GM18517 (cell line): ENCODE measurements around the gene MAD1L1.

Source experiments
- ATAC-seq: cut with Tn5 transposase; IDR thresholded peaks from one replicate; pipeline ENCODE4 v1.9.1; 2021; ENCODE audit warnings: mild to moderate bottlenecking, moderate library complexity; ENCODE audit not compliant: unreplicated experiment

Gene MAD1L1

GRCh38 chr7:2242541-2243429, 10.0 kb upstream of the MAD1L1 start:
- no peak for ATAC-seq

GRCh38 chr7:2241580-2242540, 9.1 kb upstream of the MAD1L1 start, which contains the start of the genes MRM2 and NUDT1:
Gene MRM2 (minus strand): TSS chr7:2242205. CDS start chr7:2242169, 36 bp downstream.
Gene NUDT1 (plus strand): TSS chr7:2242226. CDS start chr7:2244575, 2,349 bp downstream.
- no peak for ATAC-seq

GRCh38 chr7:2239242-2239641, 6.5 kb upstream of the MAD1L1 start:
- no peak for ATAC-seq

- ATAC-seq: peak; percentile 73
Observed at GRCh38 chr7:2237109-2237602, 4.4 kb upstream of the MAD1L1 start.

GRCh38 chr7:2233926-2234325, 1.2 kb upstream of the MAD1L1 start:
- no peak for ATAC-seq

GRCh38 chr7:2231992-2232765, 566 bp downstream of the MAD1L1 start:
- peak; percentile 29 for ATAC-seq

- ATAC-seq: no peak
Observed at GRCh38 chr7:2230882-2231281, 1.9 kb downstream of the MAD1L1 start.

- no peak for ATAC-seq
Observed at GRCh38 chr7:2230226-2230625, 2.5 kb downstream of the MAD1L1 start.

GRCh38 chr7:2229467-2229866, 3.3 kb downstream of the MAD1L1 start:
- ATAC-seq: no peak

- ATAC-seq: no peak
Observed at GRCh38 chr7:2228921-2229320, 3.8 kb downstream of the MAD1L1 start.

- ATAC-seq: no peak
Observed at GRCh38 chr7:2227699-2228098, 5.0 kb downstream of the MAD1L1 start.

GRCh38 chr7:2225830-2226229, 6.9 kb downstream of the MAD1L1 start:
- no peak for ATAC-seq

- no peak for ATAC-seq
Observed at GRCh38 chr7:2225336-2225735, 7.4 kb downstream of the MAD1L1 start.

GRCh38 chr7:2224934-2225333, 7.8 kb downstream of the MAD1L1 start:
- ATAC-seq: no peak

GRCh38 chr7:2224491-2224928, 8.2 kb downstream of the MAD1L1 start:
- no peak for ATAC-seq

- ATAC-seq: no peak
Observed at GRCh38 chr7:2223321-2223720, 9.4 kb downstream of the MAD1L1 start.

GRCh38 chr7:2222516-2222915, 10.2 kb downstream of the MAD1L1 start:
- ATAC-seq: no peak

GRCh38 chr7:2220954-2221353, 11.8 kb downstream of the MAD1L1 start:
- ATAC-seq: no peak

- no peak for ATAC-seq
Observed at GRCh38 chr7:2220506-2220905, 12.2 kb downstream of the MAD1L1 start.

GRCh38 chr7:2220030-2220429, 12.7 kb downstream of the MAD1L1 start:
- ATAC-seq: no peak
